HG03521 (cell line): ENCODE data around the gene RAP1GAP.

Experiments
- ATAC-seq: cut with Tn5 transposase; IDR thresholded peaks from one replicate; pipeline ENCODE4 v1.9.1; 2021; ENCODE audit warnings: mild to moderate bottlenecking, moderate library complexity; ENCODE audit not compliant: unreplicated experiment

Gene RAP1GAP

DNA sequence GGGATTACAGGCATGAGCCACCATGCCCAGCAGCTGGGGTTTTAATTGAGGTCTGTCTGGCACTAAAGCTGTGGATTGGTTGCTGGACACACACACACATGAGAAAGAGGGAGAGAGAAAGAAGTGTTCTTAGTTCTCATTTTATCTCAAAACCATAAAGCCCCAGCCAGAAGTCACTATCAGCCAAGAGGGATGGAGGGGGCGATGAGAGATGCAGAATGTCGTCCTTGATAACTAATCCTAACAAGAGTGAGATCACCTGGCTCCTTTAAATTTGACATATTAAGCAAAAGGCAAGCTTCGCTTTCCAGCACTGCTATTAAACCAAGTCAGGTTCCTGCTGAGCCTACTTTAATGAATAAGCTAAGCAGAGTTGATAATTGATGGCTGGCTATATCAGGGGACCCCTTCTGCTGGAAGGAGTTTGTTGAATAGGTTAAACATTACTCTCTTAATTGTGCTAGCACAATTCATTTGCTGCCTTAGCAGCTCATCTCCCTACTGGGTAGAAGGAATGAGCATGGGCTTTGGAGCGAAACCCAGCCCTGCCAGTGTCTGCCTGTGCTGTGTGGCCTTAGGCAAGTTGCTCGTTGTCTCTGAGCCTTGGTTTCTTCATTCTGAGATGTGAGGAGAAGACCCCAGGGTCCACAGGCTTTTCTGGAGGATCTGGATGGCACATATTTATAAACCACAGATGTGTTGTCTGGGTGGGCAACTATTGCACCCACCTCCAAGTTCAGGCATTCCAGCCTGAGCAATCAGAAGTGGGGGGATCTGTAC lies 109.2 kb downstream of the RAP1GAP start:
- ATAC-seq: no peak

GRCh38 chr1:21553116-21553926 lies 115.8 kb downstream of the RAP1GAP start:
- ATAC-seq: no peak

- no peak for ATAC-seq
These were observed 116.4 kb downstream of the RAP1GAP start for GRCh38 chr1:21552715-21553114.

DNA sequence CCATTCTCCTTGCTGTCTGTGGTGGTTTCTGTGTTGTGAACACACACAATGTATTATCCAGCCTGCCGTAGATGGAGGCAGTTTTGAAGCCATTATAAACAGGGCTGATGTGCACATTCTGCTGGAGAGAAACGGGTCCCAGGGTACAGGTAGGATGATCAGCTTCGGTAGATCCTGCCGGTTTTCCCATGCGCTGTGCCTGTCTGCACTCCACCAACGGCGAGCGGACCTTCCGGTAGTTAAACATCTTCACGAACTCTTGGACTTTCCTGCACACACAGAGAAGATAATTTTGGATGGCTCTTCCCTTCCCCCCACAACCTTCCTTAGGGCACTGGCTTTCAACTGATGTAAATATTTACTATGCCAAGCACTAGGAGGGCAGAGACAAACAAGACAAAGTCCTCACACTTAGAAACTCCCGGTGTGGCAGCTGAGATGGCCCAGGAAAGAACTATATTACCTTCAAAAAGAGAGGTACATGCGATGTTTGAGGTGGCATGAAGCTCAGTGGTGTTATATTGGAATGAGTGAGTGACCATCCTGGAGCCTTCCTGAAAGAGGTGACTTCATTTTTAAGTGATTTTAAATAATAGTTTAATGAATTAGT lies 118.2 kb downstream of the RAP1GAP start:
- ATAC-seq: no peak

DNA sequence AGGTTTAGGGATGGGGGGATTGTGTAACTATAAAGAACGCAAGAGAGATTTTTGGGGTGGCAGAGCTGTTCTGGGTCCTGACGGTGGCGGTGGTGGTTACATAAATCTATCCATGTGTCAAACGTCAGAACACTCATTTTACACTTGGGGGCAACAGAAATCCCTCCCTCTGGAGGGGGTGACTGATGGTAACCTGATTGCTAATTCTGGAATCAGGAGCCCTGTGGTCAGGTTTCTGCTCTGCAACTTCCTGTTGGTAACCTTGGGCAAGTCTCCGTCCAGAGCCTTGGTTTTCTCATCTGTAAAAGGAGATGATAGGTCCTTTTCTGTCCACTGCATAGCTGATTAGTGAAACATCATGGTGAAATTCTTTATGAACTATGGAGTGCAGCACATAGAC lies 119.1 kb downstream of the RAP1GAP start:
- no peak for ATAC-seq

DNA sequence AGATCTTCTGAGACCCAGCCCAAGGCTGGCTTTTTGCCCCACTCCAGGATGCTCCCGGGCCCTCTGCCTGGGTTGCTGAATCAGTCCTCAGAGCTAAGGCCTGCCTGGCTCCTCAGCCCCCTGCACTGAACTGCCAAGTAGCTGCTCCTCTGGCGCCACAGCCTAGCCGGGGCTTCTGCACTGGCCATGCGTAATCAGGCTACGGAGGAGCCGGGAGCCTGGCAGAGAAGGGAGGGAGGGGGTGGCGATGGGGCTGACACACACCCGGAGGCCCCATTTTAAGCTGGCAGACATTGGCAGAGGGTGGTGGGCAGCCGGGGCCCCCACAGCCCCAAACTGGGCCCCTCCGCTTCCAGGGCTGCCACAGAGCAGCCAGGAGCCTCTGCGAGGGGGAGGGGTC lies 121.3 kb downstream of the RAP1GAP start:
- ATAC-seq: no peak
